Spleen (tissue), 11 donors: ENCODE data around the gene OXER1. TPM values are rescaled to one million over a fixed set of nuclear protein-coding genes. Genes with fewer than 3 reads are reported as not detected.

Experiments
- DNase-seq: peaks from one replicate; pipeline ENCODE4 v3.0.0-alpha.2; 2020
- H3K27ac ChIP-seq, 8 donors: fragments of 200-600 bp; sonication (generic) in 7 of 8; 1 replicate in 4 of 8; 2 replicates in 4 of 8; pipeline versions ENCODE4 v1.5.0 to v1.8.0; 2016 to 2021; ENCODE audit warnings: inconsistent platforms in 4 of 8, mild to moderate bottlenecking in 4 of 8, moderate library complexity in 1 of 8
- H3K27me3 ChIP-seq, 7 donors: fragments of 200-600 bp; sonication (generic) in 6 of 7; replicated peaks in 1 of 7; 1 replicate in 4 of 7; 2 replicates in 3 of 7; pipeline versions ENCODE4 v1.5.0 to v1.8.0; 2016 to 2021; ENCODE audit warnings: inconsistent platforms in 3 of 7, mild to moderate bottlenecking in 1 of 7
- H3K36me3 ChIP-seq, 6 donors: fragments of 200-600 bp; sonication (generic) in 5 of 6; 1 replicate in 4 of 6; 2 replicates in 2 of 6; pipeline versions ENCODE4 v1.5.0 to v1.8.0; 2016 to 2021; ENCODE audit warnings: inconsistent platforms in 2 of 6
- H3K4me1 ChIP-seq, 6 donors: fragments of 200-600 bp; sonication (generic) in 5 of 6; 1 replicate in 3 of 6; 2 replicates in 3 of 6; pipeline versions ENCODE4 v1.5.0 to v1.8.0; 2016 to 2021; ENCODE audit warnings: inconsistent platforms in 3 of 6
- H3K4me3 ChIP-seq, 8 donors: fragments of 200-600 bp; sonication (generic) in 7 of 8; 1 replicate in 4 of 8; 2 replicates in 4 of 8; pipeline versions ENCODE4 v1.5.0 to v1.8.0; 2016 to 2021; ENCODE audit warnings: inconsistent platforms in 4 of 8, mild to moderate bottlenecking in 4 of 8, moderate library complexity in 2 of 8
- H3K9me3 ChIP-seq, 8 donors: fragments of 200-600 bp; sonication (generic) in 7 of 8; 1 replicate in 4 of 8; 2 replicates in 4 of 8; pipeline versions ENCODE4 v1.5.0 to v1.8.0; 2016 to 2021; ENCODE audit warnings: inconsistent platforms in 4 of 8
- CTCF ChIP-seq, 11 experiments: fragments of 200-600 bp in 7 of 11; fragments of 450-650 bp in 4 of 11; sonication (generic) in 4 of 11; IDR thresholded peaks in 8 of 11; conservative IDR thresholded peaks in 3 of 11; 1 replicate in 7 of 11; 2 replicates in 4 of 11; pipeline versions ENCODE4 v1.4.0 to v1.8.0; 2016 to 2021; ENCODE audit warnings: antibody characterized with exemption in 11 of 11, inconsistent platforms in 4 of 11, mild to moderate bottlenecking in 1 of 11
- POLR2A ChIP-seq, 3 donors: fragments of 450-650 bp; IDR thresholded peaks; one replicate each; pipeline ENCODE4 v1.5.1; 2017; ENCODE audit warnings: antibody characterized with exemption in 3 of 3, mild to moderate bottlenecking in 1 of 3
- POLR2AphosphoS5 ChIP-seq, 3 donors: sonication (generic); formaldehyde crosslinking; IDR thresholded peaks; one replicate each; pipeline ENCODE4 v1.5.1; 2017; ENCODE audit warnings: antibody characterized with exemption in 3 of 3
- WGBS, 5 donors: extraction: QIAGEN DNeasy Blood & Tissue Kit in 3 of 5; methylation state at CpG; one replicate each; pipeline versions ENCODE4 v1.1.5 to v1.1.7; 2013 to 2018; 5-methylcytosine and 5-hydroxymethylcytosine counted together
- intact Hi-C: fragments of 100-400 bp; cut with DNase I; formaldehyde crosslinking; loops from one replicate; pipeline ENCODE4 v1.15.0; 2023; ENCODE audit warnings: low total_unique reads
- polyA plus RNA-seq, 3 donors: library from polyadenylated mRNA; stranded (reverse); fragments of 200-250 nt; gene quantifications; one replicate each; pipeline ENCODE4 v1.2.1, GENCODE V29; 2013
- total RNA-seq, 7 donors: library from RNA; depleted of rRNA in 3 of 7; stranded (reverse); fragments of >200 nt in 3 of 7; fragmentation: NEBNext Ultra II Directional in 4 of 7; extraction: Animal tissue kit (Norgen Biotek cat#: 25700) in 4 of 7; gene quantifications; one replicate each; pipeline versions ENCODE4 v1.1.0 to v1.2.1, GENCODE V29; 2016 to 2021
- donor health status: healthy with polysubstance abuse.
- donor health status: DM: no; HTN: no; CAD: no; lungs with moderate emphysema.
- donor health status: DM: no; HTN: no; CAD: no.
- donor health status: Bipolar disorder and iron deficiency.
- donor health status: healthy.
- donor health status: DM: no; HTN: no; CAD: no.
- donor health status: DM: yes; HTN: yes; CAD: no.

OXER1 gene
- total and polyA plus RNA-seq, 10 donors = 1.3 to 6.3 (median 3.3) TPM

GRCh38 chr2:42777883-42778805 lies 14.2 kb upstream of the OXER1 start:
- TF ChIP-seq POLR2AphosphoS5 (IDR thresholded peaks at IDR 0.05) = no peak
- TF ChIP-seq CTCF (IDR thresholded peaks at IDR 0.05 in 8 of 11, conservative IDR thresholded peaks at IDR 0.05 in 3 of 11) = no peak
- WGBS, 5 donors = 90 to 98% (median 96%) methylated on average over 3 of the region's 3 CpGs
- H3K27ac ChIP-seq = no peak overlapping the region
- H3K9me3 ChIP-seq = peaks cover 0 to 39% (median 10%) of the 10 kb centered on the region in 8 donors
- no peaks in the 10 kb centered on the region for H3K27me3 ChIP-seq
- intact Hi-C loops = no loop called here
- DNase-seq = no peak
- H3K36me3 ChIP-seq = peaks cover 0 to 11% (median 0%) of the 10 kb centered on the region in 6 donors
- no peak overlapping the region for H3K4me3 ChIP-seq
- peaks cover 0 to 15% (median 0%) of the 10 kb centered on the region in 6 donors for H3K4me1 ChIP-seq

DNA sequence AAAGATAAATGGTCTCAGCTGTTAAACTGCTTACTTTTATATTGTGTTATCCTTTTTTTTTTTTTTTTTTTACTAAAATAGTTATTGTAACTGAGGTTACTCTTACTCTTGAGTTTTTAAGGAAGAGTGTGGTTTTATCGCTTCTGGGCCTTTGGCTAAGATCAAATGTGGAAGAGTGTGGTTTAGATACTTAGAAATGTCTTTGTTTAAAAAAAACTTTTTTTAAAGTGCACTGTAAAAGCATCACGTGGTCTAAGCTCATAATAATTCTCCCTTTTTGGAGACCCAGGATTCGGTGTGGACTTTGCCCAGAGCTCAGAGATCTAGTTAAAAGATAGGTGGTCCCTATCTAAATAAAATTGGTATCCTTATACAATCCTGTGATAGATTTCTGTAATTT lies 11.9 kb upstream of the OXER1 start:
- DNase-seq = no peak
- H3K4me1 ChIP-seq = peaks cover 0 to 15% (median 0%) of the 10 kb centered on the region in 6 donors
- TF ChIP-seq POLR2A (IDR thresholded peaks at IDR 0.05) (no peak), CTCF (IDR thresholded peaks at IDR 0.05 in 8 of 11, conservative IDR thresholded peaks at IDR 0.05 in 3 of 11) (no peak)
- intact Hi-C loops = no loop called here
- H3K36me3 ChIP-seq = peaks cover 0 to 4% (median 0%) of the 10 kb centered on the region in 6 donors
- no peak overlapping the region for H3K4me3 ChIP-seq
- 33 to 45% (median 34%) methylated on average over 3 of the region's 3 CpGs for WGBS, 5 donors
- H3K27me3 ChIP-seq = no peaks in the 10 kb centered on the region
- H3K27ac ChIP-seq = no peak overlapping the region
- peaks cover 0 to 32% (median 5%) of the 10 kb centered on the region in 8 donors for H3K9me3 ChIP-seq

- TF ChIP-seq POLR2A (IDR thresholded peaks at IDR 0.05) (no peak), CTCF (IDR thresholded peaks at IDR 0.05 in 8 of 11, conservative IDR thresholded peaks at IDR 0.05 in 3 of 11) (no peak), POLR2AphosphoS5 (IDR thresholded peaks at IDR 0.05) (no peak)
- H3K9me3 ChIP-seq = peaks cover 0 to 25% (median 4%) of the 10 kb centered on the region in 8 donors
- intact Hi-C loops = no loop called here
- 56 to 66% (median 64%) methylated on average over 2 of the region's 2 CpGs for WGBS, 5 donors
- H3K36me3 ChIP-seq = peaks cover 0 to 4% (median 0%) of the 10 kb centered on the region in 6 donors
- no peaks in the 10 kb centered on the region for H3K27me3 ChIP-seq
- H3K4me1 ChIP-seq = peaks cover 0 to 15% (median 0%) of the 10 kb centered on the region in 6 donors
- DNase-seq = no peak
- H3K27ac ChIP-seq = no peak overlapping the region
- no peak overlapping the region for H3K4me3 ChIP-seq
Measured at GRCh38 chr2:42775186-42775585, 11.3 kb upstream of the OXER1 start.

- WGBS, 5 donors = 90 to 94% (median 93%) methylated on average over 5 of the region's 5 CpGs
Measured at GRCh38 chr2:42771546-42772153, 7.7 kb upstream of the OXER1 start.

More at GRCh38 chr2:42771546-42772153, 7.7 kb upstream of the OXER1 start:
- H3K36me3 ChIP-seq = no peaks in the 10 kb centered on the region
- H3K4me3 ChIP-seq = no peak overlapping the region
- H3K4me1 ChIP-seq = peaks cover 0 to 21% (median 0%) of the 10 kb centered on the region in 6 donors
- no peaks in the 10 kb centered on the region for H3K9me3 ChIP-seq
- no peaks in the 10 kb centered on the region for H3K27me3 ChIP-seq
- DNase-seq = no peak
- intact Hi-C loops = no loop called here
- TF ChIP-seq POLR2AphosphoS5 (IDR thresholded peaks at IDR 0.05) (no peak), POLR2A (IDR thresholded peaks at IDR 0.05) (no peak), CTCF (IDR thresholded peaks at IDR 0.05 in 8 of 11, conservative IDR thresholded peaks at IDR 0.05 in 3 of 11) (no peak)
- H3K27ac ChIP-seq = no peak overlapping the region
